HepG2 (cell line): ENCODE measurements around the gene PCDHGB1.
"Not testable (repeated sequence)": the region's sequence is repeated elsewhere in the genome, so short reads cannot be mapped to it uniquely, and the experiment has no call there.

Experiments
- RAD51 ChIP-seq: fragments of 450-650 bp; IDR thresholded peaks from 2 replicates; pipeline ENCODE4 v1.6.1; 2016; ENCODE audit warnings: borderline replicate concordance
- ZNF230 ChIP-seq: sonication (generic); formaldehyde crosslinking; IDR thresholded peaks from 2 replicates; pipeline ENCODE4 v1.4.0; 2020; ENCODE audit warnings: mild to moderate bottlenecking, missing genetic modification reagents
- ZNF616 ChIP-seq: sonication (generic); formaldehyde crosslinking; IDR thresholded peaks from 2 replicates; pipeline ENCODE4 v1.5.0; 2020; ENCODE audit warnings: low read depth, mild to moderate bottlenecking, missing genetic modification reagents
- TF ChIP-seq, protein P1 (sequence below), 2 experiments: sonication (generic) in 1 of 2; formaldehyde crosslinking in 1 of 2; IDR thresholded peaks; 2 replicates each; pipeline versions ENCODE4 v1.4.0 to v1.6.1; 2018 to 2020; ENCODE audit warnings: missing genetic modification reagents in 2 of 2, borderline replicate concordance in 1 of 2, low read depth in 1 of 2, mild to moderate bottlenecking in 1 of 2, missing biosample characterization in 1 of 2
- TF ChIP-seq, protein P2 (sequence below): IDR thresholded peaks from 2 replicates; pipeline ENCODE4 v1.6.1; 2016; ENCODE audit warnings: missing compliant biosample characterization, missing genetic modification reagents, borderline replicate concordance

GRCh38 chr5:141394401-141395187 is 44.7 kb downstream of the PCDHGB1 start:
- not testable (repeated sequence) for TF ChIP-seq RAD51; ZNF230 (CRISPR knock-in tag); ZNF616
- TF ChIP-seq, protein P1, sequence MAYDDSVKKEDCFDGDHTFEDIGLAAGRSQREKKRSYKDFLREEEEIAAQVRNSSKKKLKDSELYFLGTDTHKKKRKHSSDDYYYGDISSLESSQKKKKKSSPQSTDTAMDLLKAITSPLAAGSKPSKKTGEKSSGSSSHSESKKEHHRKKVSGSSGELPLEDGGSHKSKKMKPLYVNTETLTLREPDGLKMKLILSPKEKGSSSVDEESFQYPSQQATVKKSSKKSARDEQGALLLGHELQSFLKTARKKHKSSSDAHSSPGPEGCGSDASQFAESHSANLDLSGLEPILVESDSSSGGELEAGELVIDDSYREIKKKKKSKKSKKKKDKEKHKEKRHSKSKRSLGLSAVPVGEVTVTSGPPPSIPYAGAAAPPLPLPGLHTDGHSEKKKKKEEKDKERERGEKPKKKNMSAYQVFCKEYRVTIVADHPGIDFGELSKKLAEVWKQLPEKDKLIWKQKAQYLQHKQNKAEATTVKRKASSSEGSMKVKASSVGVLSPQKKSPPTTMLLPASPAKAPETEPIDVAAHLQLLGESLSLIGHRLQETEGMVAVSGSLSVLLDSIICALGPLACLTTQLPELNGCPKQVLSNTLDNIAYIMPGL (CRISPR knock-in tag; IDR thresholded peaks at IDR 0.05; ENCODE audit: borderline replicate concordance in 1 of 2, low read depth in 1 of 2), result not testable (repeated sequence)
- TF ChIP-seq, protein P2, sequence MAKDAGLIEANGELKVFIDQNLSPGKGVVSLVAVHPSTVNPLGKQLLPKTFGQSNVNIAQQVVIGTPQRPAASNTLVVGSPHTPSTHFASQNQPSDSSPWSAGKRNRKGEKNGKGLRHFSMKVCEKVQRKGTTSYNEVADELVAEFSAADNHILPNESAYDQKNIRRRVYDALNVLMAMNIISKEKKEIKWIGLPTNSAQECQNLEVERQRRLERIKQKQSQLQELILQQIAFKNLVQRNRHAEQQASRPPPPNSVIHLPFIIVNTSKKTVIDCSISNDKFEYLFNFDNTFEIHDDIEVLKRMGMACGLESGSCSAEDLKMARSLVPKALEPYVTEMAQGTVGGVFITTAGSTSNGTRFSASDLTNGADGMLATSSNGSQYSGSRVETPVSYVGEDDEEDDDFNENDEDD, result not testable (repeated sequence)
